Measurements from ENCODE around the gene FEV. TPM values are rescaled to one million over a fixed set of nuclear protein-coding genes. Genes with fewer than 3 reads are reported as not detected.

FEV gene
- total RNA-seq, 4 donors from 2014 or later, result not detected

DNA sequence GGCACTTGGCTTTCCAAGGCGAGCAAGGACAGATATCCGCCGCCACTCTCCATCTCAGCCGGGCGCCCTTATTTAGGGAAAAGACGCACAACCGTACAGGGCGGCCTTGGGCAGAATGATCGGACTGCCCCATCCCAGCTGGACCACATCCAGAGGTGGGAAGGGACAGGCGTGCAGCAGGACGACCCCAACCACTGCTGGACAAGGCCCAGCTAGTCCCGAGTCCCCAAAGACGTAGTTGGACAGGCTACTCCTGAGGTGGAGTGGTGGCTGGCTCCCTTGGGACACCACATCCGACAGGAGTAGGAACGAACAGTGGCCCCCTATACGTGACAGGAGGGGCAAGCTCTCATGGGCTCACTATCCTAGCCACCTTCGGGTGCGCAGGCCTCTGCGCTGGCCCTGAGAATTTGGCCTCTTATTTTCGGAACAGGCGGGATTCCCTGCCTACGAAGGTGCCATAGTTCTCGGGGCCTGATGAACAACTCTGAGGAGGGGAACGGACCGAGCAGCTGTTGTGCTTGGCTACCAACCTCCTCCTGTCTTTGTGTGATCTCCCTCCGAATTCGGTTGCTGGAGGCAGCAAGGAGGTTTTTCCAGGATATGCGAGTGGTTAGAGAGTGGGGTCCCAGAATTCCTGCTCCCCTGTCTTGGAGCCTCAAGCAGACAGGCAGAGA is 2.3 kb downstream of the FEV start:
- no peaks in the 10 kb centered on the region for H3K36me3 ChIP-seq
- TF ChIP-seq EP300 (IDR thresholded peaks at IDR 0.05) (no peak), POLR2A (IDR thresholded peaks at IDR 0.05) (no peak)
- TF ChIP-seq, protein P1, sequence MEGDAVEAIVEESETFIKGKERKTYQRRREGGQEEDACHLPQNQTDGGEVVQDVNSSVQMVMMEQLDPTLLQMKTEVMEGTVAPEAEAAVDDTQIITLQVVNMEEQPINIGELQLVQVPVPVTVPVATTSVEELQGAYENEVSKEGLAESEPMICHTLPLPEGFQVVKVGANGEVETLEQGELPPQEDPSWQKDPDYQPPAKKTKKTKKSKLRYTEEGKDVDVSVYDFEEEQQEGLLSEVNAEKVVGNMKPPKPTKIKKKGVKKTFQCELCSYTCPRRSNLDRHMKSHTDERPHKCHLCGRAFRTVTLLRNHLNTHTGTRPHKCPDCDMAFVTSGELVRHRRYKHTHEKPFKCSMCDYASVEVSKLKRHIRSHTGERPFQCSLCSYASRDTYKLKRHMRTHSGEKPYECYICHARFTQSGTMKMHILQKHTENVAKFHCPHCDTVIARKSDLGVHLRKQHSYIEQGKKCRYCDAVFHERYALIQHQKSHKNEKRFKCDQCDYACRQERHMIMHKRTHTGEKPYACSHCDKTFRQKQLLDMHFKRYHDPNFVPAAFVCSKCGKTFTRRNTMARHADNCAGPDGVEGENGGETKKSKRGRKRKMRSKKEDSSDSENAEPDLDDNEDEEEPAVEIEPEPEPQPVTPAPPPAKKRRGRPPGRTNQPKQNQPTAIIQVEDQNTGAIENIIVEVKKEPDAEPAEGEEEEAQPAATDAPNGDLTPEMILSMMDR (IDR thresholded peaks at IDR 0.05), result no peak
- DNase-seq (ENCODE audit: low spot score in 2 of 2), result no peak
- WGBS, 2 donors, result 14% methylated on average over 18 to 23 of the region's 28 CpGs
- no peak overlapping the region for H3K27ac ChIP-seq
- peaks cover 6 to 97% of the 10 kb centered on the region in 2 donors for H3K27me3 ChIP-seq
- no peak overlapping the region for H3K4me3 ChIP-seq
- H3K9me3 ChIP-seq, result no peaks in the 10 kb centered on the region
- peaks cover 0 to 60% (median 37%) of the 10 kb centered on the region in 4 donors for H3K4me1 ChIP-seq

DNA sequence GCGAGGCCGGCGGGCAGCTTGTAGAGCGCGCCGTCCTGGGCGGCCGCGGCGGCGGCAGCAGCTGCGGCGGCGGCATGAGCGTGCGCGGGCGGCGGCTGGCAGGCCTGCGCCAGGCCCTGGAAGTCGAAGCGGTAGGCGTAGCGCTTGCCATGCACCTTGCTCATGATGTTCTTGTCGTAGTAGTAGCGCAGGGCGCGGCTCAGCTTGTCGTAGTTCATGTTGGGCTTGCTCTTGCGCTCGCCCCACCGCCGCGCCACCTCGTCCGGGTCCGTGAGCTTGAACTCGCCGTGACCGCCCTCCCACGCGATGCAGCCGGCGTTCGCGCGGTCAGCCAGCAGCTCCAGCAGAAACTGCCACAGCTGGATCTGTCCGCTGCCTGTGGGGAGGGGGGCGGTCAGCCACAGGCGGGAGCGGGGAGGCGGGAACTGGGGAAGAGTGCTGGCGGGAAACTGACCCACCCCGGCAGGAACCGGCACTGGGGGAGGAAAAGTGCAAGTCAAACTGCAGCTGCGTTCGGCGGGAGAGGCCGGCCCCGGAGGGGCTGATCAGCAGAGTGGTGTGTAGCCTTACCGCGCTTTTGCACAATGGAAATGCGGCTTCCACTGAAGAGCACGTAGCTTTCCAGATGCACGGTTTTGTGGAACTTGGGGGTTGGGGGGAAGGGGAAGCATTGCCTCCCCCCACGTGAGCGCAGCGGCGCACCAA is 3.0 kb downstream of the FEV start:
- peaks cover 6 to 97% of the 10 kb centered on the region in 2 donors for H3K27me3 ChIP-seq

DNA sequence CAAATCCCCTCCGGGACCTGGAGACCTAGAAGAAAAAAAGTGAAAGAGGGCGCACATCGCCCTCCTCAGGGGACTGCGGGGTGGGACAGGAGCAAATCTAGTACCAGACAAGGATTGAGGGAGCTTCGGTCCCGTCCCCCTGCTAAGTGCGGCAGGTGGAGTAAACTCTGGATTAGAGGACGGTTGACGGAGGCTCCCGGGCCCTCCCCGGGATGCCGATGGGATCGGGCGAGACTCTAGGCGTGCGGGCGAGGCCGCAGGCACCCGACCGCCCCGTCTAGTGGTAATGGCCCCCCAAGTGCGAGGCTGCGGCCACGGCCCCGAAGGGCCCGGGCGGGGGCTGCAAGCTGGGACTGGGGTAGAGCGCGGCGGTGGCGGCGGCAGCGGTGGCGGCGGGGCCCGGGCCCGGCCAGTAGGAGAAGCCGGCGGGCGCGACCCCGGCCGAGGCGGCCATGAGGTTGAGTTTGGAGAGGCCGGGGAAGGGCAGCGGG is 3.5 kb downstream of the FEV start:
- Histone ChIP-seq H3K4me3 (peak overlapping the region in 2 of 4 donors; percentile 3 to 44), H3K9me3 (no peaks in the 10 kb centered on the region), H3K36me3 (no peaks in the 10 kb centered on the region), H3K27me3 (peaks cover 6 to 97% of the 10 kb centered on the region in 2 donors), H3K27ac (no peak overlapping the region), H3K4me1 (peaks cover 0 to 60% (median 37%) of the 10 kb centered on the region in 4 donors)
- TF ChIP-seq, protein P1 (IDR thresholded peaks at IDR 0.05), result no peak
- TF ChIP-seq POLR2A (IDR thresholded peaks at IDR 0.05) (no peak), EP300 (IDR thresholded peaks at IDR 0.05) (no peak)
- no peak for DNase-seq (ENCODE audit: low spot score in 2 of 2)
- WGBS, 2 donors, result 4 to 5% methylated on average over 13 to 24 of the region's 46 CpGs

More for the DNA sequence above, 3.0 kb downstream of the FEV start:
- Histone ChIP-seq H3K4me3 (peak overlapping the region; percentile 3 to 44 (median 19)), H3K9me3 (no peaks in the 10 kb centered on the region), H3K4me1 (peaks cover 0 to 60% (median 37%) of the 10 kb centered on the region in 4 donors), H3K27ac (no peak overlapping the region), H3K36me3 (no peaks in the 10 kb centered on the region)
- DNase-seq (ENCODE audit: low spot score in 2 of 2), result no peak
- TF ChIP-seq, protein P1 (IDR thresholded peaks at IDR 0.05), result no peak
- TF ChIP-seq EP300 (IDR thresholded peaks at IDR 0.05), result no peak
- TF ChIP-seq POLR2A (IDR thresholded peaks at IDR 0.05), result no peak
- WGBS, 2 donors, result 1% methylated on average over 18 to 56 of the region's 69 CpGs

DNA sequence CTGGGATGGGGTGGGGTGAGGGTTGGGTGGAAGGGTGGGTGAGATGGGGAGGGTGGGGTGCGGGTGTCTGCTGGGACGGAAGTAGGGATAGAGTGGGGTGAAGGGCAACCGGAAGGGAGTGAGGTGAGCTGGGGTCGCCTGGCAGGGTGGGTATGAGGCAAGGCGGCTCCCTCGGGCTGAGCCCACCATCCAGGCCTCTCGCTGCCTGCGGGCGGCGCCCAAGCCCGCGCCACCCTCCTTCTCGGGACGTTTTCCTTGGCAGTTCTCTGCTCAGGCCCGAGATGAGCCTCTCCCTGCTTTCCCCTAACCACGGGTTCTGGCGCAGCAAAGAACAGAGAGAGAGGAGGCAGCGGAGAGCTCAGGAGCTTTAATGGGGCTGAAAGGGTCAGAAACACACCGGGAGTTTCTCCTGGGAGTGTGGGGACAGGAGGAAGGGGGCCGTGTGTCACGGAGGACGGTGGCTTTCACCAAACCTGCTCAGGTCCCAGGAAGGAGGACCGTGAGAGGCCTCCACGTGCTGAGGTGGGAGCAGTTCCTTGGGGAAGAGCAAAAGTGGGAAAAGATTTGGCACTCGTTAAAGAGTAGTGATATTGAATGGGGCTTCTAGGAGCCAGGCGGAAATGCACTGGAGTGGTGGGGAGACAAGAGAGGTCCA is 4.1 kb downstream of the FEV start:
- peak overlapping the region in 1 of 4 donors; percentile 44 for H3K4me3 ChIP-seq
- no peaks in the 10 kb centered on the region for H3K9me3 ChIP-seq
- peaks cover 6 to 97% of the 10 kb centered on the region in 2 donors for H3K27me3 ChIP-seq
- H3K4me1 ChIP-seq, result peaks cover 0 to 60% (median 37%) of the 10 kb centered on the region in 4 donors
- TF ChIP-seq, protein P1 (IDR thresholded peaks at IDR 0.05), result no peak
- TF ChIP-seq POLR2A (IDR thresholded peaks at IDR 0.05), result no peak
- TF ChIP-seq EP300 (IDR thresholded peaks at IDR 0.05), result no peak
- no peaks in the 10 kb centered on the region for H3K36me3 ChIP-seq
- no peak for DNase-seq (ENCODE audit: low spot score in 2 of 2)
- WGBS, 2 donors, result 6 to 8% methylated on average over 26 of the region's 26 CpGs
- H3K27ac ChIP-seq, result no peak overlapping the region
